HG03378 (cell line): ENCODE results near the gene PIK3R4.

Experiments used
- ATAC-seq: cut with Tn5 transposase; IDR thresholded peaks from one replicate; pipeline ENCODE4 v1.9.1; 2021; ENCODE audit warnings: mild to moderate bottlenecking, moderate library complexity; ENCODE audit not compliant: unreplicated experiment

The PIK3R4 gene

GRCh38 chr3:130743354-130743753, 3.3 kb downstream of the PIK3R4 start:
- ATAC-seq: no peak

GRCh38 chr3:130741946-130742610, 4.6 kb downstream of the PIK3R4 start:
- no peak for ATAC-seq

DNA sequence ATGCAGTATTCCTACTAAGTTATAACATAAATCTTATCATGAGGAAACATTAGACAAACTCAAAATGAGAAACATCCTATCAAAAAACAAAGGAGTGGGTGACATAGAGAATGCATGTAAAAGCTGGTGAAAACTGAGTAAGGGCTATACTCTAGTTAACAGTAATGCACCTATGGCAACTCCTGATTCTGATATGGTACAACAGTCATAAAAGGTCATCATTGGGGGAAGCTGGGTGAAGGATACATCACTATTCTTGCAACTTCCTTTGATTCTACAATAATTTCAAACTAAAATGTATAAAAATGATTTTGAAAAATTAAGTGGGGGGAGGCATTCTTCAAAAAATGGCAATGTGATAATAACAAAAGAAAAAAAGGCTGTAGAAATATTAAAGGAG, 6.8 kb downstream of the PIK3R4 start:
- ATAC-seq: no peak

DNA sequence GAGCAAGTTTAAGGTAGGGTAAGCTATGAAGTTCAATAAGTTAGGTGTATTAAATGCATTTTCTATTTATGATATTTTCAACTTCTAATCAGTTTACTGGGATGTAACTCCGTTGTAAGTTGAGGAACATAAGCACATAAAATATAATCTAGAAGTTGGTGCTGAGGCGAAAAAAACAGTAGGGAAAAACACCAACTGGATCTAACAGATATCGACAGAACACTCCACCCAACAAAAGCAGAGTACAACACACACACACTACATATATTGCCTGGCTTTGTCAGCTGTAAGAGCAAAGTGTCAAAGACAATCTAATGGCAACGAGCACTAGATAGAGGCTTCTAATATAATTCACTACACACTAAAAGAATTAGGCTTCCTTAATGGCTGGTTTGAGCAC, 8.4 kb downstream of the PIK3R4 start:
- ATAC-seq: no peak

- no peak for ATAC-seq
Measured at GRCh38 chr3:130737622-130738021, 9.0 kb downstream of the PIK3R4 start.

- ATAC-seq: no peak
Measured at GRCh38 chr3:130733236-130733875, 13.3 kb downstream of the PIK3R4 start.

GRCh38 chr3:130732501-130732900, 14.1 kb downstream of the PIK3R4 start:
- ATAC-seq: no peak

DNA sequence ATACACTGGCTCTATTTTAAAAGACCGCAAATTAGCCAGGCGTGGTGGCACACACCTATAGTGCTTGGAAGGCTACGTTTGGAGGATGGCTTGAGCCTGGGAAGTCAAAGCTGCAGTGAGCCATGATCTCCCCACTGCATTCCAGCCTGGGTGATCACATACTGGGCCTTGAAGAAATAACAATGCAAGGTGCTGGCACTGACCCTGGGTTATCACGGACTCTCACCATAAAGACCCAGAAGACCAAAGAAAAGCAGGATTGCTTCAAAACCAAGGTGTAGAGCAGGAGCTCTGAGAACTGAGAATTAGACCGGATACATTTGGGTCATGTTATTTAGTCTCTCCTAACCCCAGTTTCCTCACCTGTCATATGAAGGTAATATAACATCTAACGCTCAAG, 14.8 kb downstream of the PIK3R4 start:
- no peak for ATAC-seq

GRCh38 chr3:130729154-130729553, 17.5 kb downstream of the PIK3R4 start:
- ATAC-seq: no peak

DNA sequence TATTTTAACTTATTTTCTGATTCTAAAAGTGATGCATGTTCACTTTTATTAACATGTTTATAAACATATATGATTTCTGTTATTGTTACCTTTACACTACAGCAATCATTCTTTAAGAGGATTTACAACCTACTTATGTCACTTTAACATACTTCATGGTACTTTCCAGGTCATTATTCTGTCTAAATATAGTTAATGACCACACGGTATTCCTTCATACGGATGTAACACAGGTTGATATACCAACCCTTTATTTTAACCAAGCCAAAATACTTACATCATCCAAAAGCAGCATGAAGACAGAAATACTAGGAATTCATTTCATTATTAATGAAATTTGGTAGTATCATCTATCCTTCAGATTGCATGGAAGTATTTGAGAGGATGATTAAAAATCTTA, 18.6 kb downstream of the PIK3R4 start:
- no peak for ATAC-seq

GRCh38 chr3:130725746-130726145, 20.9 kb downstream of the PIK3R4 start:
- ATAC-seq: no peak

- ATAC-seq: no peak
Measured at GRCh38 chr3:130715616-130716015, 31.0 kb downstream of the PIK3R4 start.

DNA sequence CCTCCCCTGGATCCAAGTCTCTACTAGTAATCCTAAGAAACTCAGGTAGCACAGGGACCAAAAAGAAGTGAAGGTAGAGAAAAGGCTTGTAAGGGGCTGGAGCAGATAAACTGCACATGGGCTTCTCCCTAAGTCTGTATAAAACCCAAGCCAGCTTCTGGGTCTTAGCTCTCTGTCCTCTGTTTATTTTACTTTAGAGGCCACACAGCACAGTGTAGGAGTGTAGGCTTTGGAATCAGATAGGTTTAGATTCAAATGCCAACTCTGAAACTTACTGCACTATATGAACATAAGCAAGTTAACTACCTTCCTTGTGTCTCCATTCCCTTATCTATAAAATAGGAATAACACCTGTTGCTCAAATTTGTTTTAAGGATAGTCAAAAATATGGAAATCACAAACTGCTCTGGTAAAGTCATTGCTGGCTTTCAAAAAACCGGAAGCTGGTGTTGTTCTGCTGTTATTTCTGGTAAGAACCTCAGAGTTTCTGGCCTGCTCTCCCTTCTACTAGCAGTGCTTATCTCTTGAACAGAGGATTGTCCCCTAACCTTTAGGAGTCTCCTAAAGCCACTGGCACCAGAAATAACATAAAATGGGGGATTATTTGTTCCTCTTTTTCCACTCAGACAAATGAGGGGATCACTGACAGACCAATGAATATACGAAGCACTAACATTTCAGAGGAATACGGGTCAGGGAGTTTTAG, 33.8 kb downstream of the PIK3R4 start:
- no peak for ATAC-seq

DNA sequence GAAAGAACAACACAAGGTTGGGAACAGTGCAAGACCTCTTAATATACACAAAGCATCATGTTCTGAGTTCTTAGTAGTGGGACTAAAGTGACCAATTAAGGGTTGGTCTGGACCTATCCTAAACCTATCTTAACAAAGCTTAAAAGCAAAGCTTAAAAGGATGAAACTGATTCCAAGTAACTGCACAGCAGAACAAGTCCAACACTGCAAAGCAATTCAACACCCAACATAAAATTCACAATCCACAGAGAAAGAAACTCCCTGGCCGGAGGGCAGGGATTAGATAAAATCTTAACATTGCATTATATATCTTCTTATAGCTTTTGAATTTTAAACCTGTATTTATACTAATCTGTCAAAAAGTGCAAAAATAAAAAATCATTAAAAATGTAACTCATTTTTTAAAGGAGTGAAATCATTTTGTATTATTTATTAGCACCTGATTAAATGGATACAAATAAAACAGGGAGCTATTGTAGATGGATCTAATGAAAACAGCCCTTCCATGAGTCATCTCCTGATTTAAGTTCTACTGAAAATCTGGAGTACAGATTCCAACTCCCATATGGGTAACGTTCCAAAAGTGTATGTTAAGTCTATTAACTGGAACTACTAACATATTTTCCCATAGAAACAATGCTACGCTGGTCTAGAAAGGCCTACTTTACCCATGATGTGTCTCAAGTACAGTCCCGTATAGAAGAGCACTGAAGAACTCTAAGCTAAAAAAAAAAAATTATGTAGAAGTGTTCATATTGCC, 34.9 kb downstream of the PIK3R4 start:
- ATAC-seq: no peak

- no peak for ATAC-seq
Measured at GRCh38 chr3:130709671-130710070, 37.0 kb downstream of the PIK3R4 start.

DNA sequence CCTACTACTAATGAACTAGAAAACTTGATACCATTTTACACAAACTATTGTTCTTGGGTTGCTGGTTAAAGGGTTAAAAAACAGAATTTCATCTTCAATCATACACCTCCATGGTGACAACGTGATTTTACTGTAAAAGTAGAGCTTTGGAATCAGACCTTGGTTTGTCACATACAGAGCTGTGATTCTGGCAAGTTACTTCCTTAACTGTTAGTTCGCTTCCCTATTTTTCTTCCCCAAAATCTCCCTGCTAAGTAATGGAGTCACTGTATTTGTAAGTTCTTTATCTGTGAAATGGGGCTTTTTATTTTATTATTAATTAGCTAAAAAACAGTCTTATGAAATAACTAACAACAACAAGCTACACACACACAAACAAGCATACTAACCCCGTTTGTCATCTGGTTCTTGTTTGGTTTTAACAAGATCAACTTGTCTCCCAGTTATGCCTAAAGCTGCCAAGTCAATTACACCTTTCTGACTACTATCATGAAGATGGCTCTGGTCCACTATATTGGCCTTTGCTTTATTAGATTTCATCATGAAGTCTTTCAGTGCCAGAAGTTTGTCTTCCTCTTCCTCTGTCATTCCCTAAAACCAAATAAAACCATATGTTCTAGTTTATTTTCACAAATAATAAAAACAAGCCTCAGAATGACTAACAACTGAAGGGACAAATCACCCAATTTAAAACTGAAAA, 38.6 kb downstream of the PIK3R4 start:
- ATAC-seq: no peak

- no peak for ATAC-seq
Measured at GRCh38 chr3:130705501-130705900, 41.1 kb downstream of the PIK3R4 start.

DNA sequence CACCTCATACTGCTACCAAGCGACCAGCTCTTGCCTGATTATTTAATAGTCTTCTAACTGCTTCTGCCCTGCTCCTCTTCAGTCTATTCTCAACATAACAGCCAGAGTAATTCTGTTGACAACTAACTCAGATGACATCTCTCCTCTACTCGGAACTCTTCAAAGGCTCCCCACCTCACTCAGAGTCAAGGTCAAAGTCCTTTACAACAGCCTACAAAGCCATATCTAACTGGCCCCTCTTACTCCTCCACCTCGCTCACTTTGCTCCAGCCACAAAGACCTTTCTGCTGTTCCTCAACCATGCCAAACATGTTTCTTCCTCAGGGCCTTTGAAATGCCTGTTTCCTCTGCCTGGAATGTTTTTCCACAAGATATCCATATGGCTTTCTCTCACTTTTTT, 43.6 kb downstream of the PIK3R4 start:
- no peak for ATAC-seq

GRCh38 chr3:130700541-130700940, 46.1 kb downstream of the PIK3R4 start:
- ATAC-seq: no peak

DNA sequence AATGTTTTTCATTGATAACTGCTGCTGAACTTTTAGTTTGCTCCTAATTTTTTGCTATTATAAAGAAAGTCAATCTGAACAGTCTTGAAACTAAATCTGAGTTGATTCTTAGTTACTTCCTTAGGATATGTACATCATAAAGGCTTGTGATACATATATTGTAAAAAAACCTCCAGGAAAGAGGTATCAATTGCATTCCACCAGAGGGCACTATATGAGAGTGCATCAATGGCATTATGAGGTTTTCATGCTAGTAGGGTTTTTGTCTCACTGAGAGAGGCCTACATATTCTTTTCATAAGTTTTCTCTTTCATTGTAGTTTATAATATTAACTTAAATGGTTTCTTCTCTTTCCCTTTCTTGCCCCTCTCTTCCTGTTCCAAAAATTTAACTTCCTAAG, 46.9 kb downstream of the PIK3R4 start:
- ATAC-seq: no peak

DNA sequence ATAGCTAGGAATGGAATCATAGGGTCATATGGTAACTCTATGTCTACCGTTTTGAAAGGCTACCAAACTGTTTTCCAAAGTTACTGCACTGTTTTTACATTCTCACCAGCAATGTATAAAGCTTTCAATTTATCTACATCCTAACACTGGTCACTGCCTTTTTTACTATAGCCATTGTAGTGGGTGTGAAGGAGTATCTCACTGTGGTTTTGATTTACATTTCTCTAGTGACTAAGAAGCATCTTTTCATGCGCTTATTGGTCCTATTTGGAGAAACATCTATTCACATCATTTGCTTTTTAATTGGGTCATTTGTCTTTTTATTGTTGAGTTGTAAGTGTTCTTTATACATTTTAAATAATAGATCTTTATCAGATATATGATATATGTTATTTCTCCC, 53.3 kb downstream of the PIK3R4 start:
- no peak for ATAC-seq
